NCI-H748 (cell line): ENCODE measurements around the gene NPW.
"Not testable (repeated sequence)": the region's sequence is repeated elsewhere in the genome, so short reads cannot be mapped to it uniquely, and the experiment has no call there.

ENCODE experiments used
- DNase-seq: peaks from one replicate; lab custom pipeline; 2025; ENCODE audit not compliant: unreplicated experiment; lab: John Stamatoyannopoulos, UW

Gene NPW

GRCh38 chr16:2001456-2002355 lies 17.9 kb upstream of the NPW start:
- DNase-seq, result no peak

GRCh38 chr16:2002406-2003230 lies 17.0 kb upstream of the NPW start:
- DNase-seq, result no peak

DNA sequence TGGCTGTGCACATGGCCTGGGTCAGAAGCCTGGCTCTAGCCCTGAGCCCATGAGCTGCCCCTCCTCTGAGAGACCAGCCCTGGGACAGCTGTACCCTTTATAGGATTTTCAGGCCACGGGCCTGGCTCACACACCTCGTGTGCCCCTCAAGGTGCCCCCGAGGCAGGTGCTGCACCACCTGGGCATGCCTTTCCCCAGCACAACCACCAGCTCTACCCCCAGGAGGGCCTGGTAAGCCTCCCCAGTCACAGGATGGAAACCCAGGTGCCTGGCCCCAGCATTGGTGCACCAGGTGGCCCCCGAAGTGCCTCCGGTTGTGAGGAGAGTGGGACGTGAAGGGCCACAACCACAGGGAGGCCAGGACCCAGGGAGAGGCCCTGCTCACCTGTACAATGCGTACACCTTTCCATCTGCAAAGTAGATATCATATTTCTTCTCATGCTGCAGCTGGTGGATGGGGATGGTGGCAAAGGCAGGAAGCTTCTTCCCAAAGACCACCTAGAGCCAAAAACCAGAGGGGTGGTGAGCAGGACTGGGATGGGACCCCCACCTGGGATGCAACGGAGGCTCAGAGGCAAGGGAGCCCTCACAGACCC lies 16.3 kb upstream of the NPW start:
- no peak for DNase-seq

- DNase-seq, result peak; percentile 91
Measured at GRCh38 chr16:2003827-2004641, 15.6 kb upstream of the NPW start.

DNA sequence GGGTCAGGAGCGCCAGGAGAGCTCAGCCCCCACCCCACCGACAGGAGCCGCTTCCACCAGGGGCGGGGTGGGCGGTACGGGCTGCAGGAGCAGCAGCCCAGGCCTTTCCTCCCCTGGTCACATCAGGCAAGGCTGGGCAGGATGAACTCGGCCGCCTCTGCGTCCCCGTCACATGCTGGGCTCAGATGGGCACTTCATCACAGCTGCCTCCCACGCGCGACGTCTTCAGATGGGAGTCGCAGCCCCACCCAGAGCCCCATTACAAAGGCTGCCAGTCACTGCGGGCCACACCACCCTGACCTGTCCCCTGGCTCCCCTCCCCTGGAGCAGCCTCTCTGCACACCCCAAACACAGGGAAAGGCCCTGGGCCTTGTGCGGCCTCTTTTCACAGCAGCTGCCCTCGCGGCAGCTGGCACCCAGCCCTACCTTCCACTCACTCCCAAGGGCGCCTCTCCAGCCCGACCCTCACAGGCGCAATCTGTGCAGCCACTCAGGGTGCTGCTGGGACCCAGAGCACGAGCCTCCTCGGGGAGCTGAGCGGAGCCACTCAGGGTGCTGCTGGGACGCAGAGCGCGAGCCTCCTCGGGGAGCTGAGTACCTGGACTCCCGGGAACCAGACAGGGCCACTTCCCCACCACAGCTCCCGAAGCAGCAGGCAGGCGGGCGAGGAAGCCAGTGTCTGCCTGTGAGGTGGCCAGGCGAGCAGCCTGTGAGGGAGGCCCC lies 14.6 kb upstream of the NPW start:
- DNase-seq, result no peak

DNA sequence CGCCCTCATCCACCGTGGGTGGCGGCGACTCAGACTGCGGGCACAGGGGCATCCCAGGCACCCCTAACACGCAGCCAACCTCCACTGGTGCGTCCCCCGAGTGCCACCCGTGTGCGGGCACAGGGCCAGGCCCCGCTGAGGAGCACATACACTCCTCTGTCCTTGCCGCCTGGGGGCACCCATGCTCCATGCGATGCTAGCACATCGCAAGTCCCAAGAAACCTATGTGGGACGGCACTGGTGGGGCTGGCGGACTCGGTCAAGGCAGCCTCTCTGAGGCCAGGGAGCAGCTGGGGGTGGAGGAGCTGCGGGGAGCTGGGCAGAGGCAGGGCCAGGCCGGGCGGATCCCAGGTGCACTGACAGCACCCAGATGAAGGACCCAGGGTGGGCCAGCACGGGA lies 13.9 kb upstream of the NPW start:
- no peak for DNase-seq

DNA sequence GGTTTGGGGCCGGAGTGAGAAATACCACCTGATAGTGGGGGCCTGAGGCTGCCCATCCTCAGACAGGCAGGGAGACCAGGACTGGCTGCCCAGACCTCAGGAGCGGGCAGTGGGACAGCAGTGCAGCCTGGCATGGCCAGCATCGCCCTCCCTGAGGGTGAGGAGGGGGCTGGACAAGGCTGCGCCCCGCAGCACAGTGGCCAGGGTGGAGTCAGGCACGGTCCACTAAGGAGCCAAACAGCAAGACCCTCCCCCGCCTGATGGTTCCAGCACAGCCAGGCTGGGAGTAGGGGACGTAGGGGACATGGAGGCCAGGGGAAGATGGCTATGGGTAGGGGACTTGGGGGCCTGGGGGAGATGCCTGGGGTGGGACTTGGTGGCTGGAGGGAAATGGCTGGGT lies 13.3 kb upstream of the NPW start:
- DNase-seq, result no peak

DNA sequence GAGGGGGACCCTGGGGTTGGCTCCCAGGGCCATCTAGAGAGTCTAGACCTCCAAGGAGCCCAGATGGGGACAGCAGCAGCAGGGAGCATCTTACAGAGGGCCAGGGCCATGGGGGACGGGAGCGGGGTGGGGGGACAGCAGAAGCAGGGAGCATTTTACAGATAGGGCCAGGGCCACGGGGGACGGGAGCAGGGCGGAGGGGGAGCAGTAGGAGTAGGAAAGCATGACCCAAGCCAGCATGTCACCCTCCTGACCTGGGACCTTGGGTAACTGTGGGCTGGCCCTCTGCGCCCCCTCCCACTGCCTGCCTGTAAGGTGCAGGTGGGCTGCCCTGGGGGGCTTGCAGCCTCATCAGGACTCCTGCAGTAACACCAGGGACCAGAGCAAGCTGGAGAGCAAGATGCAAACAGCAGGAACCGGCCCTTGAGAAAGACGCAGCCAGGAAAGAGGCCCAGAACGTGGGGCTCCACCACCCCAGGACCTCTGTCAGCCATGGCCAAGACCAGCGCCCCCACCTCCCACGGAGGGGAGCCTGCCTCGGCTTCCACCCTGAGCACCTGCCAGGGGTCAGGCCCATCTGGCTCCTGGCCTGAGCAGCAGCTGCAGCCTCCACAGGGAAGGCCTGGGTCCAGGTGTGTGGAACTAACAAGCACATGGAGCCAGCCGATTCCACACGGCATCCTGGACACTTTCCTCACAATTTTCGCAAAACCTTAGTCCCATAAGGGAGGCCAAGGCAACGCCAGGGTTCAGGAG lies 12.3 kb upstream of the NPW start:
- no peak for DNase-seq

DNA sequence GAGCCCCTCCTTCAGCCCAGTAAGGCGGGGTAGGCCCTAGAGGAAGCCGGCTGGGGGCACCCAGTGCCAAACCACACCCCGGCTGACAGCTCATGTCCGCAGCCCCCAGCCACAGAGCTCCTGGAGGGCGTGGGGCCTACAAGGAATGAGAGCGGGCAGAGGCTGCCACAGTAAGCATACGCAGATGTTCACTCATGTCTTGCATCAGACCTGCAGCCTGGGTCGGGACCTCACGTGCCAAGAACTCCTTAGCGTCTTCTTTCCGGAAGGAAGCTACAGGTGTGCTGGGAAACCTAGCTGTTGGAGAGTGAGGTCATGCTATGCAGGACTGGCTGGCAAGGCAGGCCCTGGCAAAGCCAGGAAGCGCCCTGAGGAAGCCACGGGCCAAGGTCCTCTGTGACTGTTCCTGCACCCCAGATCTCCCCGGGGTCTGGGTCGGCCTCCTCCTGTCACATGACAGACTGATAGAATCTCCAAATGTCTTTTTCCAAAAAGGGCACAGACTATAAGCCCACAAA lies 11.5 kb upstream of the NPW start:
- no peak for DNase-seq

DNA sequence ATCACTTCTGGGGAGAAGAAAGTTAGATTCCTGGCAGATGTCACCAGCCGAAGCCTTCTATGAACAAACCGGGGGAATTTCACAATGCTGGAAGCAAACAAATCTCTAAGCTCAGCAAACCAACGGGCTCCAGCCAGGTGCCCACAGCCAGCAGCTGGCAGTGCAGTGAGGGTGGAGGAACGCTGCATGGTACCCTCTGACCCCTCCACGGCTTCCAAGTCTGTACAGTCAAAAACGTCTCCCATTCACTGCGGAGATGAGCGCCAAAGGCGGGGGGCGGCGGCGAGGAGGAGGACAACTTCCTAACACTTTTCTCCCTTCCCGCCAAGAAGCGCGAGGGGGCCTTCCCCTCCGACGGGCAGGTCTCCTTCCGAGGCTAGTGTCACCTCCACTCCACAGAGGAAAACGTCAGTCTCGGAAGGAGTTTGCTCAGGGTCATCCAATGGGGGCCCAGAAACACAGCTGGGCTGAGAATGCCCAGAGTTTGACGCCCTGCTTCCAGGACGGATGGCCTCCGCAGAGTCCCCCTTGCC lies 10.9 kb upstream of the NPW start:
- DNase-seq, result peak; percentile 16

DNA sequence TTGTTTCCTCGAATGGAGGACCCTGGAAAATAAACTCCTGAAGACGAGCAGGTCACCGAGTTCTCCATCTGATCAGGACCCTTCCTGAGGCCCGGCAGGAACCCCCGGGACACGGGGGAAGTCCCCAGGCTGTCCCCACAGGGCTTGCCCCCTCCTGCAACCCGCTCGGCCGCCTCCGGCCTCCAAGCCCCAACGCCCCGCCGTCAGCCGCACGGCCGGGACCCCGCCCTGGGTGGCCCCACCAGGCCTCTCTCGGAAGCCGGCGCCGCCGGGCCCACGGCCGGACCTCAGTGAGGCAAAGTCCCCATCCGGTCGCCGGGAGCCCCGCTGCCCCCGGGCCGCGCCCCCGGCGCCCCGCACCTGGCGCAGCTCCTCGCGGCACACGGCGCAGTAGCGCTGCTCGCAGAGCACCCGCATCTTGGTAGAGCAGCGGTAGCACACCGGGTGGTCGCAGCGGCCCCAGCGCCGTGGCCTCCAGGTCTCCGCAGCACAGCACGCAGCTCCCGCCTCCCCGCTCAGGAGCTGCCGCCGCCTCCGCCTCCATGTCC lies 10.3 kb upstream of the NPW start:
- peak; percentile 46 for DNase-seq

GRCh38 chr16:2009791-2010510 lies 9.6 kb upstream of the NPW start, which contains the start of gene ZNF598:
Gene ZNF598 (minus strand): TSS chr16:2009821.
- peak; percentile 87 for DNase-seq

DNA sequence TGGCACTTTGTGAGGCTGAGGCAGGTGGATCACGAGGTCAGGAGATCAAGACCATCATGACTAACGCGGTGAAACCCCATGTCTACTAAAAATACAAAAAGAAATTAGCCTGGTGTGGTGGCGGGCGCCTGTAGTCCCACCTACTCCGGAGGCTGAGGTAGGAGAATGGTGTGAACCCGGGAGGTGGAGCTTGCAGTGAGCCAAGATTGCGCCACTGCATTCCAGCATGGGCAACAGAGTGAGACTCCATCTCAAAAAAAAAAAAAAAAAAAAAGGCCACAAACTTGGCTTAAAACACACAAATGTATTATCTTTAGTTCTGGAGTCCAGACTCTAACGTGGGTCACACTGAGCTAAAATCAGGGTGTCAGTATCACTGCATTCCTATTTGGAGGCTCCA lies 7.9 kb upstream of the NPW start:
- not testable (repeated sequence) for DNase-seq

DNA sequence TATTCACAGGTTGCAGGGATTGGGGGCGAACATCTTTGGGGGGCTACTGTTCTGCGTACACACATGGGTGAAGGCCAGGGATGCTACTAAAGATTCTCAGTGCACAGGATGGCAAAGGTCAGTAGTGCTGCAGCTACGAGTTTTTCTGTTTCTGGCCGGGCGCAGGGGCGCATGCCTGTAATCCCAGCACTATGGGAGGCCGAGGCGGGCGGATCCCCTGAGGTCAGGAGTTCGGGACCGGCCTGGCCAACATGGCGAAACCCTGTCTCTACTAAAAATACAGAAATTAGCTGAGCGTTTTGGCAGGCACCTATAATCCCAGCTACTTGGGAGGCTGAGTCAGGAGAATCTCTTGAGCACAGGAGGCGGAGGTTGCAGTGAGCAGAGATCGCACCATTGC lies 6.1 kb upstream of the NPW start:
- no peak for DNase-seq

GRCh38 chr16:2015117-2015946 lies 4.3 kb upstream of the NPW start:
- no peak for DNase-seq

GRCh38 chr16:2015947-2016208 lies 3.7 kb upstream of the NPW start:
- DNase-seq, result no peak

DNA sequence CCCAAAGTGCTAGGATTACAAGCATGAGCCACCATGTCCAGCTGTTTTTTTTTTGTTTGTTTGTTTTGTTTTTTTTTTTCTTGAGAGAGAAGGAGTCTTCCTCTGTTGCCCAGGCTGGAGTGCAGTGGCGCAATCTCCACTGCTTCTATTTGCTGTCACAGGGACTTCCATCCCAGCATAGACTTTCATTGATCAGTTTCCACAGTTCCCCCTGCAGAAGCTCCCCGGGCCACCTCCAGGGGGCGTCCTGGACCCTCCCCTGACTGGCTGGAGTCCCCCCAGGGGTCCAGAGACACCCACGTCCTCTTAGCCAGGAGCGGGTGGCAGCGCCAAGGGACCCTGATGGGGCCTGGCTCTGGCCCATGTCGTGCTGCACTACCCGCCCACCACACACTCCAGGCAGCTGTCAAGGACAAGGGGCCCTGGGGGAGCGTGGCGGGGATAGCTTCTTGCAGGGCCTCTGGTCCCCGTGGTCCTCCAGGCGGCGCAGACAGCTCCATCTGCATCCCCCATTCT lies 3.1 kb upstream of the NPW start:
- DNase-seq, result peak; percentile 4
